Trophoblast cell (in vitro differentiated cells and primary cell): ENCODE data around the gene PIP5K1C.
"Not testable (repeated sequence)": the region's sequence is repeated elsewhere in the genome, so short reads cannot be mapped to it uniquely, and the experiment has no call there.

ENCODE experiments used
- DNase-seq, 2 donors: peaks; one replicate each; pipeline ENCODE4 v3.0.0-alpha.2; 2016
- H2AFZ ChIP-seq: 2 replicates; pipeline ENCODE4 v1.6.1; 2013; ENCODE audit warnings: low read length, moderate library complexity, mild to moderate bottlenecking; ENCODE audit not compliant: insufficient read depth, poor library complexity
- H2AK5ac ChIP-seq: 2 replicates; pipeline ENCODE4 v1.6.1; 2013; ENCODE audit warnings: mild to moderate bottlenecking, low read length
- H2BK120ac ChIP-seq: 2 replicates; pipeline ENCODE4 v1.6.1; 2013; ENCODE audit warnings: low read length, mild to moderate bottlenecking, moderate library complexity; ENCODE audit not compliant: insufficient read depth, poor library complexity
- H2BK12ac ChIP-seq: 2 replicates; pipeline ENCODE4 v1.6.1; 2013; ENCODE audit warnings: mild to moderate bottlenecking, low read length, moderate library complexity
- H2BK5ac ChIP-seq: 2 replicates; pipeline ENCODE4 v1.6.1; 2013; ENCODE audit warnings: low read length, low read depth, moderate library complexity, mild to moderate bottlenecking; ENCODE audit not compliant: poor library complexity
- H3K14ac ChIP-seq: 2 replicates; pipeline ENCODE4 v1.6.1; 2013; ENCODE audit warnings: mild to moderate bottlenecking, low read length
- H3K18ac ChIP-seq: 2 replicates; pipeline ENCODE4 v1.6.1; 2013; ENCODE audit warnings: mild to moderate bottlenecking, low read length
- H3K23ac ChIP-seq: 2 replicates; pipeline ENCODE4 v1.6.1; 2013; ENCODE audit warnings: low read length
- H3K27ac ChIP-seq: 2 replicates; pipeline ENCODE4 v1.5.1; 2013; ENCODE audit warnings: low read depth, mild to moderate bottlenecking, inconsistent platforms, low read length, moderate library complexity
- H3K27me3 ChIP-seq: 2 replicates; pipeline ENCODE4 v1.6.1; 2013; ENCODE audit warnings: inconsistent platforms, mild to moderate bottlenecking, low read length, moderate library complexity; ENCODE audit not compliant: insufficient read depth
- H3K36me3 ChIP-seq, 2 experiments: 1 replicate in 1 of 2; 2 replicates in 1 of 2; pipeline ENCODE4 v1.6.1; 2013; ENCODE audit warnings: low read length in 2 of 2, mild to moderate bottlenecking in 2 of 2, moderate library complexity in 1 of 2; ENCODE audit not compliant: insufficient read depth in 2 of 2, control insufficient read depth in 1 of 2
- H3K4ac ChIP-seq: 2 replicates; pipeline ENCODE4 v1.6.1; 2013; ENCODE audit warnings: low read depth, mild to moderate bottlenecking, low read length, moderate library complexity
- H3K4me1 ChIP-seq, 2 experiments: 1 replicate in 1 of 2; 2 replicates in 1 of 2; pipeline ENCODE4 v1.6.1; 2013; ENCODE audit warnings: low read length in 2 of 2, mild to moderate bottlenecking in 2 of 2, moderate library complexity in 1 of 2; ENCODE audit not compliant: insufficient read depth in 2 of 2, control insufficient read depth in 1 of 2
- H3K4me2 ChIP-seq: 2 replicates; pipeline ENCODE4 v1.6.1; 2013; ENCODE audit warnings: inconsistent platforms, mild to moderate bottlenecking, low read length, moderate library complexity
- H3K4me3 ChIP-seq: 2 replicates; pipeline ENCODE4 v1.5.1; 2013; ENCODE audit warnings: mild to moderate bottlenecking, low read depth, low read length, inconsistent platforms
- H3K79me1 ChIP-seq: one replicate; pipeline ENCODE4 v1.6.1; 2013; ENCODE audit warnings: low read length
- H3K79me2 ChIP-seq: 2 replicates; pipeline ENCODE4 v1.6.1; 2013; ENCODE audit warnings: low read length, mild to moderate bottlenecking; ENCODE audit not compliant: control insufficient read depth, insufficient read depth, poor library complexity
- H3K9ac ChIP-seq: 2 replicates; pipeline ENCODE4 v1.6.1; 2013; ENCODE audit warnings: mild to moderate bottlenecking, low read length
- H3K9me3 ChIP-seq: 2 replicates; pipeline ENCODE4 v1.6.1; 2013; ENCODE audit warnings: low read depth, mild to moderate bottlenecking, control low read depth, inconsistent platforms, low read length; ENCODE audit not compliant: insufficient read depth
- H4K12ac ChIP-seq: 2 replicates; pipeline ENCODE4 v1.6.1; 2013; ENCODE audit warnings: low read depth, mild to moderate bottlenecking, low read length, moderate library complexity
- H4K8ac ChIP-seq: 2 replicates; pipeline ENCODE4 v1.6.1; 2013; ENCODE audit warnings: low read depth, mild to moderate bottlenecking, low read length, moderate library complexity
- H4K91ac ChIP-seq: one replicate; pipeline ENCODE4 v1.6.1; 2013; ENCODE audit warnings: low read depth, mild to moderate bottlenecking, low read length, moderate library complexity
- WGBS: extraction: QIAGEN DNeasy Blood & Tissue Kit; methylation state at CpG from one replicate; pipeline ENCODE4 v1.1.7; 2013; ENCODE audit warnings: missing lambda C conversion rate; ENCODE audit not compliant: insufficient read length, insufficient coverage; ENCODE audit errors: extremely low coverage; 5-methylcytosine and 5-hydroxymethylcytosine counted together

PIP5K1C gene

DNA sequence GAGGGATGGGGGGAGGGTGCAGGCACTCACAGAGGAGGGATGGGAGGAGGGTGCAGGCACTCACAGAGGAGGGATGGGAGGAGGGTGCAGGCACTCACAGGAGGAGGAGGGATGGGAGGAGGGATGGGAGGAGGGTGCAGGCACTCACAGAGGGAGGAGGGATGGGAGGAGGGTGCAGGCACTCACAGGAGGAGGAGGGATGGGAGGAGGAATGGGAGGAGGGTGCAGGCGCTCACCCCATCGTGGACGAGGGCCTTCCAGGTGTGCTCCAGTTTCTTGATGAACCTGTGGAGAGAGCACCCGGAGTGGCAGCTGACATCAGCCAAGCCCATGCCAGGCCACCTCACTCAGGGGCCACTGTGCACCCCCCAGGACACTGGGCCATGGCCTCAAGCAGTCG, 53.2 kb downstream of the PIP5K1C start:
- not testable (repeated sequence) for H4K8ac ChIP-seq, H3K9me3 ChIP-seq, H2BK120ac ChIP-seq, H3K79me2 ChIP-seq, H3K27me3 ChIP-seq, H4K91ac ChIP-seq, H3K18ac ChIP-seq, H3K27ac ChIP-seq, H3K4ac ChIP-seq, H3K9ac ChIP-seq, H2AK5ac ChIP-seq, H3K4me2 ChIP-seq, H3K14ac ChIP-seq, H3K23ac ChIP-seq, H2BK5ac ChIP-seq, H4K12ac ChIP-seq, DNase-seq, H2BK12ac ChIP-seq, H3K79me1 ChIP-seq, H2AFZ ChIP-seq, H3K4me1 ChIP-seq, H3K4me3 ChIP-seq
- WGBS: no CpG with 5 or more reads among the region's 5 CpGs
- H3K36me3 ChIP-seq: peaks cover 70 to 78% of the 10 kb centered on the region in 2 experiments

DNA sequence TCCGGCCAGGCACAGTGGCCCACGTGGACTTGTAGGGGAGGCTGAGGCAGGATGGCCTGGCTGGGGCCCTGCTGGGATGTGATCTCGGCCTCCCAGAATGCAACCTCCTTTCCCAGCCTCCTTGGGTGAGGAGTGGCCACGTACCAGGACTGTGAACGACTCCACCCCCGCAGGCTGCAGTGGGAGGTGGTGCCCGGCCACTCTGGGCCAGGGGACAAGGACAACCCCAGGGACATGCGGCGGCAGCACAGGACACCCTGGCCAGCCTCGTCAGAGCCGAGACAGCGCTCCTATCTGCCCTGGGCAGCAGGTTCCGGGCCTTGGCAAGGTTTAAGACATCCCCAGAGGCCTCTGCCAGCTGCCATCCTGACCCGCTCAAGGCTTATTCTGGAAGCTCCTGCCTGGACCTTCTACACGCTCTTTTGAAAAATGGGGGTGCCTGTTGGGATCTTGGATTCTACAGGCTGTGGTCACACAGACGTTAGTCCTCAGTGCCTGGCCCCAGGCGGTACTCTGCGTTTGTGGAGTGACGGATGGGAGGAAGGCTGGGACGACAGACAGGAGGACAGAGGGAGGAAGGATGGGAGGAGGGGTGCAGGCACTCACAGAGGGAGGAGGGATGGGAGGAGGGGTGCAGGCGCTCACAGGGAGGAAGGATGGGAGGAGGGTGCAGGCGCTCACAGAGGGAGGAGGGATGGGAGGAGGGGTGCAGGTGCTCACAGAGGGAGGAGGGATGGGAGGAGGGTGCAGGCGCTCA, 53.8 kb downstream of the PIP5K1C start:
- Histone ChIP-seq H3K79me1 (no peaks in the 10 kb centered on the region), H3K4ac (no peak overlapping the region), H3K79me2 (no peaks in the 10 kb centered on the region), H3K14ac (no peak overlapping the region), H2BK120ac (no peak overlapping the region), H3K4me3 (no peak overlapping the region), H3K9ac (no peak overlapping the region), H2AFZ (no peak overlapping the region), H4K8ac (no peak overlapping the region), H4K12ac (no peak overlapping the region), H2BK12ac (no peak overlapping the region), H2BK5ac (no peak overlapping the region), H2AK5ac (no peak overlapping the region), H3K36me3 (peaks cover 70 to 78% of the 10 kb centered on the region in 2 experiments), H3K9me3 (peaks cover 5% of the 10 kb centered on the region), H3K23ac (no peak overlapping the region), H3K4me2 (no peak overlapping the region), H4K91ac (no peak overlapping the region), H3K27me3 (no peaks in the 10 kb centered on the region), H3K27ac (no peak overlapping the region), H3K4me1 (no peaks in the 10 kb centered on the region), H3K18ac (no peak overlapping the region)
- no CpG with 5 or more reads among the region's 23 CpGs for WGBS
- no peak for DNase-seq

DNA sequence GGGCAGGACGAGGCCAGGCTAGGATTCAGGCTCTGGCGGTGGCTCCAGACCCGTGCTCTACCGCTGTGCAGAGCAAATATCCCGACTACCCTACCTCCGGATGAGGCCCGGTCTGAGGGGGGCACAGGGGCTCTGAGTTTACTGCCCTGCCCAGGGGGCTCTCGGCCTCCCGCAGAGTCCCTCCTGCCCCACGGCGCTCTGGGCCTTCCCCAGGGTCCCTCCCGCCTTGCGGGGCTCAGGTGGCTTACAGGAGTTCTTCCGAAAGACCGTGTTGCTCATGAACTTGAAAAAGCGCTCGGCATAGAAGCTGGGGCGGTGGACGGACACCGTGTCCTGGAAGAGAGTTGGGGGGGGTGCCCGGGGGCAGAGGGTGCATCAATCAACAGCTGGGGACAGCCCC, 54.5 kb downstream of the PIP5K1C start:
- H3K18ac ChIP-seq: no peak overlapping the region
- H3K36me3 ChIP-seq: peaks cover 68 to 76% of the 10 kb centered on the region in 2 experiments

GRCh38 chr19:3645067-3645396, 55.2 kb downstream of the PIP5K1C start:
- no peak overlapping the region for H3K18ac ChIP-seq
- no peak overlapping the region for H2AFZ ChIP-seq
- H3K79me1 ChIP-seq: no peaks in the 10 kb centered on the region
- no peak overlapping the region for H4K91ac ChIP-seq
- no peak overlapping the region for H3K9ac ChIP-seq
- H3K4me1 ChIP-seq: no peaks in the 10 kb centered on the region
- no peak overlapping the region for H2BK120ac ChIP-seq
- no peak overlapping the region for H3K4me2 ChIP-seq
- no peaks in the 10 kb centered on the region for H3K79me2 ChIP-seq
- no peak overlapping the region for H2BK5ac ChIP-seq
- no peak overlapping the region for H4K8ac ChIP-seq
- H3K23ac ChIP-seq: no peak overlapping the region
- DNase-seq: no peak
- H3K36me3 ChIP-seq: peaks cover 64 to 74% of the 10 kb centered on the region in 2 experiments
- H3K27me3 ChIP-seq: no peaks in the 10 kb centered on the region
- no peak overlapping the region for H3K4me3 ChIP-seq
- no peak overlapping the region for H3K14ac ChIP-seq
- WGBS: no CpG with 5 or more reads among the region's 11 CpGs
- no peak overlapping the region for H2AK5ac ChIP-seq
- no peak overlapping the region for H3K27ac ChIP-seq
- H2BK12ac ChIP-seq: no peak overlapping the region
- peaks cover 5% of the 10 kb centered on the region for H3K9me3 ChIP-seq
- no peak overlapping the region for H4K12ac ChIP-seq
- H3K4ac ChIP-seq: no peak overlapping the region

More for the DNA sequence above, 54.5 kb downstream of the PIP5K1C start:
- Histone ChIP-seq H2AFZ (no peak overlapping the region), H3K9ac (no peak overlapping the region), H3K27ac (no peak overlapping the region), H3K27me3 (no peaks in the 10 kb centered on the region), H4K12ac (no peak overlapping the region), H3K79me1 (no peaks in the 10 kb centered on the region), H3K4me2 (no peak overlapping the region), H3K14ac (no peak overlapping the region), H3K4ac (no peak overlapping the region), H3K79me2 (no peaks in the 10 kb centered on the region), H2AK5ac (no peak overlapping the region), H3K4me1 (no peaks in the 10 kb centered on the region), H3K9me3 (peaks cover 5% of the 10 kb centered on the region), H2BK5ac (no peak overlapping the region), H2BK120ac (no peak overlapping the region), H4K8ac (no peak overlapping the region), H4K91ac (no peak overlapping the region), H3K23ac (no peak overlapping the region), H2BK12ac (no peak overlapping the region), H3K4me3 (no peak overlapping the region)
- WGBS: no CpG with 5 or more reads among the region's 21 CpGs
- no peak for DNase-seq
